HG02973 (cell line): Measurements from ENCODE around the gene NPAS3.

ENCODE experiments used
- ATAC-seq: cut with Tn5 transposase; IDR thresholded peaks from one replicate; pipeline ENCODE4 v1.9.1; 2021; ENCODE audit warnings: moderate library complexity; ENCODE audit not compliant: unreplicated experiment

The NPAS3 gene

GRCh38 chr14:33774161-33774560 is 835.5 kb downstream of the NPAS3 start:
- ATAC-seq = no peak

- ATAC-seq = no peak
These were observed 836.2 kb downstream of the NPAS3 start for GRCh38 chr14:33774723-33775470.

GRCh38 chr14:33776871-33777270 is 838.2 kb downstream of the NPAS3 start:
- ATAC-seq = no peak

GRCh38 chr14:33777681-33778080 is 839.0 kb downstream of the NPAS3 start:
- ATAC-seq = no peak

- no peak for ATAC-seq
These were observed 841.4 kb downstream of the NPAS3 start for GRCh38 chr14:33780035-33780434.

GRCh38 chr14:33781236-33781635 is 842.6 kb downstream of the NPAS3 start:
- no peak for ATAC-seq

- no peak for ATAC-seq
These were observed 844.2 kb downstream of the NPAS3 start for GRCh38 chr14:33782923-33783322.

- ATAC-seq = no peak
These were observed 847.6 kb downstream of the NPAS3 start for GRCh38 chr14:33786091-33786825.

GRCh38 chr14:33788161-33788560 is 849.5 kb downstream of the NPAS3 start:
- no peak for ATAC-seq

GRCh38 chr14:33790996-33791395 is 852.3 kb downstream of the NPAS3 start:
- no peak for ATAC-seq

- ATAC-seq = peak; percentile 55
These were observed 853.5 kb downstream of the NPAS3 start for GRCh38 chr14:33792009-33792719.

- no peak for ATAC-seq
These were observed 854.2 kb downstream of the NPAS3 start for GRCh38 chr14:33792720-33793368.

GRCh38 chr14:33793398-33794110 is 854.9 kb downstream of the NPAS3 start:
- ATAC-seq = no peak

GRCh38 chr14:33794791-33795305 is 856.2 kb downstream of the NPAS3 start:
- no peak for ATAC-seq

GRCh38 chr14:33796356-33796755 is 857.7 kb downstream of the NPAS3 start:
- no peak for ATAC-seq

- no peak for ATAC-seq
These were observed 861.3 kb downstream of the NPAS3 start for GRCh38 chr14:33799705-33800570.

- no peak for ATAC-seq
These were observed 862.1 kb downstream of the NPAS3 start for GRCh38 chr14:33800735-33801163.

- no peak for ATAC-seq
These were observed 864.1 kb downstream of the NPAS3 start for GRCh38 chr14:33802737-33803136.

GRCh38 chr14:33805593-33805992 is 866.9 kb downstream of the NPAS3 start:
- ATAC-seq = no peak
